Right lobe of liver (tissue), 6 donors: ENCODE data around the gene KIRREL3. TPM values are rescaled to one million over a fixed set of nuclear protein-coding genes. Genes with fewer than 3 reads are reported as not detected.
A peak's percentile ranks its signal among the peaks of the same experiment; 100 is the strongest.
"Not testable (repeated sequence)": the region's sequence is repeated elsewhere in the genome, so short reads cannot be mapped to it uniquely, and the experiment has no call there.

Experiments
- ATAC-seq, 4 donors: fragments of 200-7000 bp; cut with Tn5 transposase; one replicate each; pipeline ENCODE4 v1.9.1; 2020; ENCODE audit warnings: mild to moderate bottlenecking in 4 of 4, moderate library complexity in 4 of 4
- DNase-seq, 3 donors: peaks; one replicate each; pipeline ENCODE4 v3.0.0-alpha.2; 2020
- H3K27ac ChIP-seq, 3 donors: fragments of 200-600 bp; one replicate each; pipeline ENCODE4 v1.8.0; 2022
- H3K27me3 ChIP-seq, 2 donors: fragments of 200-600 bp; one replicate each; pipeline ENCODE4 v1.8.0; 2022
- H3K36me3 ChIP-seq, 4 donors: fragments of 200-600 bp; sonication (generic) in 1 of 4; one replicate each; pipeline versions ENCODE4 v1.5.1 to v1.8.0; 2017 to 2022; ENCODE audit warnings: control low read depth in 1 of 4
- H3K4me1 ChIP-seq, 4 donors: fragments of 200-600 bp; sonication (generic) in 1 of 4; one replicate each; pipeline versions ENCODE4 v1.5.1 to v1.8.0; 2017 to 2022; ENCODE audit warnings: control low read depth in 1 of 4
- H3K4me3 ChIP-seq, 3 donors: fragments of 200-600 bp; one replicate each; pipeline ENCODE4 v1.8.0; 2022
- H3K9me3 ChIP-seq, 4 donors: fragments of 200-600 bp; sonication (generic) in 1 of 4; one replicate each; pipeline versions ENCODE4 v1.5.1 to v1.8.0; 2017 to 2022; ENCODE audit warnings: control low read depth in 1 of 4
- CTCF ChIP-seq, 4 donors: fragments of 200-600 bp in 3 of 4; fragments of 450-650 bp in 1 of 4; IDR thresholded peaks; one replicate each; pipeline versions ENCODE4 v1.5.1 to v1.8.0; 2016 to 2022; ENCODE audit warnings: antibody characterized with exemption in 4 of 4, mild to moderate bottlenecking in 2 of 4
- POLR2A ChIP-seq: fragments of 450-650 bp; IDR thresholded peaks from one replicate; pipeline ENCODE4 v1.6.1; 2017; ENCODE audit warnings: antibody characterized with exemption, mild to moderate bottlenecking
- WGBS: methylation state at CpG from one replicate; pipeline ENCODE4 v1.1.6; 2018; ENCODE audit warnings: low coverage, low lambda C conversion rate; ENCODE audit not compliant: insufficient coverage; ENCODE audit errors: missing lambda C conversion rate; 5-methylcytosine and 5-hydroxymethylcytosine counted together
- intact Hi-C, 2 donors: fragments of 100-400 bp; cut with DNase I; formaldehyde crosslinking; loops; one replicate each; pipeline versions ENCODE4 v1.11.2 to v1.14.1; 2022
- total RNA-seq, 6 experiments: library from RNA; depleted of rRNA in 2 of 6; stranded (reverse); fragments of >200 nt in 2 of 6; fragmentation: NEBNext Ultra II Directional in 3 of 6; extraction: Animal tissue kit (Norgen Biotek cat#: 25700) in 3 of 6; gene quantifications; one replicate each; pipeline versions ENCODE4 v1.1.0 to v1.2.4, GENCODE V29; 2016 to 2023
- donor health status: DM: no; HTN: yes; CAD: no.
- donor health status: DM: no; HTN: no; CAD: no.
- donor health status: DM: no; HTN: no; CAD: no.
- donor health status: DM: no; HTN: yes; CAD: no.
- donor health status: DM: no; HTN: yes; CAD: no.

KIRREL3 gene
- total RNA-seq, 6 experiments from 2014 or later = not detected

- no peak for ATAC-seq
- H3K4me1 ChIP-seq = peaks cover 0 to 6% (median 0%) of the 10 kb centered on the region in 4 donors
- H3K36me3 ChIP-seq = no peaks in the 10 kb centered on the region
- intact Hi-C loops = loop anchor here in 1 of 2 donors (10.0 kb wide), 1 partner anchor 62 kb away; no protein-coding TSS in a partner anchor
- TF ChIP-seq CTCF (IDR thresholded peaks at IDR 0.05) (no peak), POLR2A (no peak)
- no peak for DNase-seq
- H3K27me3 ChIP-seq = no peaks in the 10 kb centered on the region
- WGBS = 93% methylated on average over 4 of the region's 4 CpGs
- no peak overlapping the region for H3K4me3 ChIP-seq
- H3K27ac ChIP-seq = no peak overlapping the region
- H3K9me3 ChIP-seq = no peaks in the 10 kb centered on the region
Observed at GRCh38 chr11:126396965-126397364, 603.6 kb downstream of the KIRREL3 start.

GRCh38 chr11:126396266-126396665, 604.3 kb downstream of the KIRREL3 start:
- H3K4me3 ChIP-seq, H3K9me3 ChIP-seq, H3K27me3 ChIP-seq, H3K36me3 ChIP-seq, H3K4me1 ChIP-seq, H3K27ac ChIP-seq, ATAC-seq, DNase-seq: not testable (repeated sequence)
- intact Hi-C loops = loop anchor here in 1 of 2 donors (10.0 kb wide), 1 partner anchor 61 kb away; no protein-coding TSS in a partner anchor
- no CpG with 5 or more reads among the region's 15 CpGs for WGBS

- intact Hi-C loops = loop anchor here in 1 of 2 donors (10.0 kb wide), 1 partner anchor 61 kb away; no protein-coding TSS in a partner anchor
- H3K9me3 ChIP-seq, H3K4me1 ChIP-seq, H3K36me3 ChIP-seq, H3K27me3 ChIP-seq, H3K27ac ChIP-seq, H3K4me3 ChIP-seq, DNase-seq: not testable (repeated sequence)
- ATAC-seq = peak in 1 of 4 donors; percentile 16
- WGBS = 89% methylated on average over 5 of the region's 13 CpGs
Observed at GRCh38 chr11:126395784-126396183, 604.8 kb downstream of the KIRREL3 start.

GRCh38 chr11:126394634-126395072, 605.9 kb downstream of the KIRREL3 start:
- not testable (repeated sequence) for H3K27me3 ChIP-seq, H3K4me1 ChIP-seq, H3K9me3 ChIP-seq, H3K4me3 ChIP-seq, DNase-seq, H3K27ac ChIP-seq, H3K36me3 ChIP-seq
- no CpG with 5 or more reads among the region's 7 CpGs for WGBS
- intact Hi-C loops = loop anchor here in 1 of 2 donors (10.0 kb wide), 1 partner anchor 60 kb away; no protein-coding TSS in a partner anchor
- ATAC-seq = peak; percentile 61 to 77 (median 62)

GRCh38 chr11:126394036-126394435, 606.5 kb downstream of the KIRREL3 start:
- H3K4me3 ChIP-seq = no peak overlapping the region
- no peaks in the 10 kb centered on the region for H3K36me3 ChIP-seq
- H3K9me3 ChIP-seq = no peaks in the 10 kb centered on the region
- H3K4me1 ChIP-seq = peaks cover 0 to 6% (median 0%) of the 10 kb centered on the region in 4 donors
- TF ChIP-seq CTCF (IDR thresholded peaks at IDR 0.05) (no peak), POLR2A (no peak)
- no peaks in the 10 kb centered on the region for H3K27me3 ChIP-seq
- ATAC-seq (no peak), DNase-seq (no peak)
- intact Hi-C loops = loop anchor here in 1 of 2 donors (10.0 kb wide), 1 partner anchor 59 kb away; no protein-coding TSS in a partner anchor
- WGBS = 100% methylated on average over 1 of the region's 3 CpGs
- H3K27ac ChIP-seq = no peak overlapping the region

GRCh38 chr11:126393143-126393542, 607.4 kb downstream of the KIRREL3 start:
- TF ChIP-seq CTCF (IDR thresholded peaks at IDR 0.05) = no peak
- no peak for TF ChIP-seq POLR2A
- WGBS = 86% methylated on average over 4 of the region's 5 CpGs
- ATAC-seq = no peak

More at GRCh38 chr11:126393143-126393542, 607.4 kb downstream of the KIRREL3 start:
- H3K27ac ChIP-seq = no peak overlapping the region
- no peak overlapping the region for H3K4me3 ChIP-seq
- no peak for DNase-seq
- no peaks in the 10 kb centered on the region for H3K27me3 ChIP-seq
- H3K9me3 ChIP-seq = no peaks in the 10 kb centered on the region
- peaks cover 0 to 6% (median 0%) of the 10 kb centered on the region in 4 donors for H3K4me1 ChIP-seq
- H3K36me3 ChIP-seq = no peaks in the 10 kb centered on the region
- intact Hi-C loops = loop anchor here in 1 of 2 donors (10.0 kb wide), 1 partner anchor 58 kb away; no protein-coding TSS in a partner anchor
